Activated T-cell treated with anti-CD3 and anti-CD28 coated beads for 48 hours (primary cell): ENCODE results near the gene BSCL2.
"Not testable (repeated sequence)": the region's sequence is repeated elsewhere in the genome, so short reads cannot be mapped to it uniquely, and the experiment has no call there.

Experiments
- DNase-seq: peaks from one replicate; pipeline ENCODE4 v3.0.0-alpha.2; 2020; ENCODE audit warnings: low read depth

BSCL2 gene

GRCh38 chr11:62688491-62688890, 18.7 kb downstream of the BSCL2 start:
- no peak for DNase-seq

DNA sequence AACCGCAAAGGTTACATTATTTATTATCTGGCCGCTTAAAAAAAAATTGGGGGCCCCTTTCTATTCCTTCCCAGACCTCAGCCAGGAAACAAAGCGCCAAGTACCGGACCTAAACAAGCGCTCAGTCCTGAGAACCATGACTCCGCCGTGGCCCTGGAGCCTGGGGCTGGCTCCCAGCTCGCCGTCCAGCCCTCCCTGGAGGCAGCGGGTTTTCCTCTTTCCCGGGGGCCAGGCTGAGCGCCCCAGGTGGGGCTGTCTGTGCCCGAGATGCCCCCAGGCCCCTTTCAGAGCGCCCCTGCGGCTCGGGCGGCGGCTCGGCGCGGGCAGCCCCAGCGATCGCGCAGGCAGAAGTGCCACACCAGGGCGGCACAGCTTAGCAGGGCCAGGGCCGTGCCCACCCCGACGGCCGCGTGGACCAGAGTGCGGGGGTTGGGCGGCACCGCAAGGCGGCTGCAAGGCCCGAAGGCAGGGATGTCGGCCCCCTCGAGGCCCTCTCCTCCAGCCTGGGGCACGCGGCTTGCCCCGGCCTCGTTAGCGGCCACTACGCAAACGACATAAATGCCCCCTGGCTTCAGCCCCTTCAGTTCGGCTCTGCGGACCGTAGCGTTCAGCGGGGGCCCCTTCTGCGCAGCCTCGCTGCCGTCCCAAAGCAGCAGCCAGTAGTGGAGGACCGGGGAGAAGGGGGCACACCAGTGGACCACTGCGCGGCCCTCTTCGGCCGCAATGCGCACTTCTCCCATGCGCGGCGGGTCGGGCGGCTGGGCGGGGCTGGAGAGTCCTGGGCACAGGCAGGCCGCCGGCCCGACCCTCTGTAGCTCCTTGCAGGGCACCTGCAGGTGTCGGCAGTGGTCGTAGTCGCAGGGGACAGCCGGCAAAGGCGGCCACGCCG, 19.5 kb downstream of the BSCL2 start:
- no peak for DNase-seq

DNA sequence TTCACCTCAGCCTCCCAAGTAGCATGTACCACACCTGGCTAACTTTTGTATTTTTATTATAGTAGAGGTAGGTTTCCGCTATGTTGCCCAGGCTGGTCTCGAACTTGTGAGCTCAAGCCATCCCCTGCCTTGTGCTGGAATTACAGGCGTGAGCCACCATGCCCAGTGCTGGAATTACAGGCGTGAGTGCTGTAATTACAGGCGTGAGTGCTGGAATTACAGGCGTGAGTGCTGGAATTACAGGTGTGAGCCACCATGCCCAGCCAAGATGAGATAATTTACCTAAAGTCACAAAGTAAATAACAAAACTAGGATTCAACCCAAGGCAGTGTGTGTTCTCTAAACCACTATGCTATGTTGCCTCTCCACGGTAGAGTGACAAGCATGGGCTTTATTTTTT, 24.7 kb downstream of the BSCL2 start:
- no peak for DNase-seq

GRCh38 chr11:62680825-62681240, 26.4 kb downstream of the BSCL2 start:
- peak; percentile 25 for DNase-seq

DNA sequence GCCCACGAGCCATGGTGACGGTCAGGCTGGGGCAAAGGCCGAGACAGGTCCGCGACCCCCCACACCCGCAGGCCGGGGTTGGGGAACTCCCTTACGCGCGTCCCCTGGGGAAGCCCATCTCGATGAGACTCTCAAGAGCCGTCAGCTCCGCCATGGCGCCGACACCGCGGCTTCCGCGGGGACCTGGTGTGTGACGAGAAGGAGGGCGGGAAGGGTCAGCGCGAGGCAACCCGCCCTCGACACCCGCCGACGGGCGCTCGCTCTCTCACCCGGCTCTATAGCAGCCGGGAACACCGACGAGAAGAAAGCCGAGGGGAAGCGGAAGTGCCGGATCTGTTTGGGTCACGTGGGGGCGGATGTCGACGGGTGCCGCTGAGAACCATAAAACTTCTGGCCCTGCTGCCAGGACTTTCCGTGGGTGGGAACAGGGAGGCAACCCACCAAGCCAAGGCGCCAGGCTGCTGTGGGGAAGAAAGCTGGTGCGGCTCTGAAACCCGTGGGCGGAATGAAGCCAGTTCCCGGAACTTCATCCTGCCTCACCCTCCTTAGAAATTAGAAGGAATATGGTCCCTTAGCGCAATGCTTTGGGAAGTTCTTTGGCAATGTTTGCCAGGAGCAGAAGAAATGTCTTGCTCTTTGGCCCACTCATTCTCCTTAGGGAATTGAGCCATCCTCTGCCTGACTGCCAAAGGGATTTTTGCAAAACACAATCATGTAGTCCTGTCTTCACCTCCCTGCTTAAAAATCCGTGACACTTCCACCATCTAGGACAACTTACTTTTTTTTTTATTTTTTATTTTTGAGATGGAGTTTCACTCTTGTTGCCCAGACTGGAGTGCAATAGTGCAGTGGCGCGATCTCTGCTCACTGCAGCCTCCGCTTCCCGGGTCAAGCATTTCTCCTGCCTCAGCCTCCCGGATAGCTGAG, 28.2 kb downstream of the BSCL2 start, which contains the start of gene UBXN1:
Gene UBXN1 (minus strand): TSS at position 304 of the 927 bp plus-strand sequence. CDS start 150 bp downstream, at position 154.
- peak; percentile 84 for DNase-seq

GRCh38 chr11:62678433-62678769, 28.8 kb downstream of the BSCL2 start:
- DNase-seq, result no peak

GRCh38 chr11:62677714-62678113, 29.5 kb downstream of the BSCL2 start:
- DNase-seq, result no peak

DNA sequence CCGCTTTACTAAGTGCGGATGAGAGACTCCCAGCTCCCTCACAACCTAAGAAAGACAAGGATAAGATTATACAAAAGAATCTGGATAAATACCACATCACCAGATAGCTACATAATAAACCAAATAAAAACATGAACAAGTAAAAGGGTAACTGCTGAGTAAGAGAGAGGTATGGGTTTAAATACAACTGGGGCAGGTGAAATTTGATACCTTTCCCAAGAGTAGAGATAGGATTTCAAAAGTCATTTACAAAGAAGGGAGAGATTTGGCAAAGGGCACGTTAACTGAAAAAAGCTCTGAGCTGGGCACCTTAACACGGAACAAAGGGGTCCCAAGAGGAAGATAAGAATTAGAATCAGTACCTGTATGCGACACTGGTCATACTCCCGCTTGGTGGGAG, 30.1 kb downstream of the BSCL2 start:
- no peak for DNase-seq

DNA sequence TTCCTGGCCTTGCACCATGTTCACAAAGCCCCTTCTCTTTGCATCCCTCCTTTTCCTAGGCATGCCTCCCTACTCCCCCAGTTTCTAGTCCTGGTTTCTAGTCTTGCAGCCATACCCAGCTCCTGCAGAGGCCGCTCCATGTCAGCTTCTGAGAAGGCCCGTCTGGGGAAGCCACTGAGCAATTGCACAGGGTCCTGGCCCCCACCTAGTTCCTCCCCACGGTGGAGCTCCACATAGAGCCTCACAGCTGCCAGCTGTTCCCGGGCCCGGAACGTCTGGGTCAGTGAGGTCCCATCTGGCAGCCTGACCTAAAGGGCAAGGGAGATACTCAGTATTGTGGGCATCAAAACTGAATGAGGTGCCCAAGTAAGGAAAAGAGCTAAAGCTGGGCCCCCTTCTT, 30.5 kb downstream of the BSCL2 start:
- DNase-seq, result no peak

GRCh38 chr11:62675415-62675814, 31.8 kb downstream of the BSCL2 start:
- DNase-seq, result not testable (repeated sequence)

DNA sequence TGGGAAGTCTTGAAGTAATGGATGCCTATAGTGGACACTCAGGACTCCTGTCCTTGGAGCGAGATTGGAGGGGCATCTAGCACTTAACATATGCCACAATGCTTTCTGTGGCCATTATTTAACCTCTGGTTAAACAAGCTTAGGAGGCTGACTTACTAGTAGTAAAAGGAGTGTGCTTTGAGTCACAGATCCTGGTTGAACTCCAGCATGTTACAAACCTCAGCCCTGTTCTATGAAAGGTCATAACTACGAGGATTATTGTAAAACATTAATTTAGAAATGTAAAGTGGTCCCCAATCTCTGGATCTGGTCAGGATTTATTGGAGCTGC, 34.1 kb downstream of the BSCL2 start:
- DNase-seq, result no peak

GRCh38 chr11:62671608-62672389, 35.4 kb downstream of the BSCL2 start, which contains the start of the genes LBHD1 and UQCC3:
LBHD1 (minus strand) TSS chr11:62672267; CDS start chr11:62670031, 2,236 bp downstream.
UQCC3 (plus strand) TSS chr11:62671673; CDS start chr11:62671746, 73 bp downstream.
- DNase-seq, result peak; percentile 67

GRCh38 chr11:62671236-62671607, 36.0 kb downstream of the BSCL2 start:
- DNase-seq, result no peak

DNA sequence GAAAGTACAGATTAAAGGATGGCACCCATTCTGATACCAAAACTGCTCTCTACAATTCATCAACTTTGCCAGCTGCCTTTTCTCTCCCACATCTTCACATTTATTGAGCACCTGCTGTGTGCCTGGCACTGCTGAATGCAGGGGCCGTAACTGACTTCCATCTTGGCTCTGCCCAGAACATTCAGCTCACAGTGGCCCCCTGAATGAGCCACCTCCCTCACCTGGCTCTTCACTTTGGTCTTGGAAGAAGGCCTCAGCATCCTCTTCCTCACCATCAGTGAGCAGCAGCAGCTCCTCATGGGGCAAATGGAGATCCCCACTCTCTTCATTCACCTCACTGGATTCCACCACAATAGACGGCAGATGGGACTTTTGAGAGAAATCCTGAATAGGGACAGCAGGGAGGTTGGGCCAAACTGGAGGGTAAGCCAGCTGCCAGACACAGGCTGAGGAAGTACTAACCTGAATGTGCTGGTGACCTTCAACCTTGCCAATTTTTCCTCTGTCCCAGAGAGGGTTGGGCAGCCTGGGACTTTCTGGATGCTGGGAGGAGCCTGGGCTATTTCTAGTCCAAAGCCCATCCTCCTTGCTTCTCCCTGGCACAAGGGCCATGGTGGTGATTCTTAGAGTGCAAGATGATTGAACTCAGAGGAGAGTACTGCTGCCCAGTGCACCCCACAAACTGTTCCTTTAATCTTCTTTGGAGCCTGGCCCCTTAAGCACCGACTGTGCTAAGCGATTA, 37.6 kb downstream of the BSCL2 start:
- DNase-seq, result no peak

DNA sequence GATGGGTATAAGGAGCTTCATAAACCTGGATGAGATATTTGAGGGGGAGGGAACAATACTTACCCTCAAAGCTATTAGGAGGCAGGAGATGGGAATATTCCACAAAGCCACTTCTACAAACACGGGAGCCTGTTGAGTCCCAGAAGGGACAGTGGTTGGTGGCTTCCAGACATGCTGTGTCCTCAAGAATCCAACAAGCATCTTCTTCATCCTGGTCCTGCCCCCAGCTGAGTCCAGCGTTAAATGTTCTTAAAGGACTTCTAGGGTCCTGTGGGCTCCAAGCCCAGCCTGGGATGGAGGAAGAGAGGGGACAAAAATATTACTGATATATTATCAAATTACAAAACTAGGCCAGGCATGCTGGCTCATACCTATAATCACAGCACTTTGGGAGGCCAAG, 39.8 kb downstream of the BSCL2 start:
- DNase-seq, result no peak

- no peak for DNase-seq
These were observed 40.8 kb downstream of the BSCL2 start for GRCh38 chr11:62666259-62666926.

GRCh38 chr11:62665599-62666258, 41.5 kb downstream of the BSCL2 start:
- peak; percentile 56 for DNase-seq

GRCh38 chr11:62665075-62665598, 42.1 kb downstream of the BSCL2 start, which contains the start of the genes C11orf98 and CSKMT:
C11orf98 (minus strand) TSS chr11:62665210; CDS start chr11:62665169, 41 bp downstream.
CSKMT (plus strand) TSS chr11:62665312; CDS start chr11:62665880, 568 bp downstream.
- peak; percentile 95 for DNase-seq

DNA sequence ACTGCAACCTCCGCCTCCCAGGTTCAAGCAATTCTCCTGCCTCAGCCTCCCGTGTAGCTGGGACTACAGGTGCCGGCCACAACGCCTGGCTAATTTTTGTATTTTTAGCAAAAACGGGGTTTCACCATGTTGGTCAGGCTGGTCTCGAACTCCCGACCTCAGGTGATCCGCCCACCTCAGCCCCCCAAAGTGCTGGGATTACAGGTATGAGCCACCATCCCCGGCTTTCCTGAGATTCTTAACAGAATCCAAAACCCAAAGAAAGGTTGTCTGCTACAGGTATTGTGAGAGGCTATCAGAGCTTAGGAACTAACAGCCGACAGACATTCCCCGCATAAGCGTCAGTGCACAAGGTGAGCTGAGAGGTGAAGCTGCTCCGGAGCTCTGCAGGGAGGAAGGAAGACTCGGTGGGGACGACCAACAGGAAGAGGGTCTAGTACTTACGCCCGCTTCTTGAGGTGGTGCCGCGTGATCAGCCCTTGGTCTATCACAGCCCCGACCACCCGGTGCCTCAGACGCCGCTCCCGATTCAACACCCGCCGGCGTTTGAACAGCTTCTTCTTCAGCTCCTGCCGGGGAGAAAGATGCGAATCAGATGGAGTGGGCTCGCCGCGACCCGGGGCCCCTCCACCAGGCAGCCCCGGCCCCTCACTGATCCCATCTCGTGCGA, 42.7 kb downstream of the BSCL2 start:
- DNase-seq, result no peak
